ENCODE measurements around the gene MYRF.

The MYRF gene

GRCh38 chr11:61719978-61720377 lies 32.5 kb upstream of the MYRF start:
- no peak for DNase-seq

- no peak for DNase-seq
These were observed 31.8 kb upstream of the MYRF start for GRCh38 chr11:61720597-61720996.

DNA sequence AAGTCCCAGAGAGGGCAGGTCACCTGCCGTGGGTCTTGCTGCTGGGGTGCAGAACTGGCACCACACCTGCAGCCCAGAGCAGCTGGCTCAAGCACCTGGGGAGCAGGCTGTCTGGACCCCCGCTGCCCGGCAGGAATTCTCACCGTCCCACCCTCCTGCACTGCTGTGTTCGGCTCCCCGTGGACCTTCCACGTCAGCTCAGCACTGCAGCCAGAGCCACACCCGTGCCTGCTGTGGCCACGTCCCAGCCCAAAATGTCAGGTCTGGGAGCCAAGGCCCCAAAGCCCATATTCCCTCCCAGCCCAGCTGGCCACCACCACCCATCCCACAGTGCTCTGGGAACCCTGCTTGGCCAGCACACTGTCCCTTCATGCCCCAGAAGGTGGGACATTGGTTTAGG lies 28.0 kb upstream of the MYRF start:
- DNase-seq: no peak

DNA sequence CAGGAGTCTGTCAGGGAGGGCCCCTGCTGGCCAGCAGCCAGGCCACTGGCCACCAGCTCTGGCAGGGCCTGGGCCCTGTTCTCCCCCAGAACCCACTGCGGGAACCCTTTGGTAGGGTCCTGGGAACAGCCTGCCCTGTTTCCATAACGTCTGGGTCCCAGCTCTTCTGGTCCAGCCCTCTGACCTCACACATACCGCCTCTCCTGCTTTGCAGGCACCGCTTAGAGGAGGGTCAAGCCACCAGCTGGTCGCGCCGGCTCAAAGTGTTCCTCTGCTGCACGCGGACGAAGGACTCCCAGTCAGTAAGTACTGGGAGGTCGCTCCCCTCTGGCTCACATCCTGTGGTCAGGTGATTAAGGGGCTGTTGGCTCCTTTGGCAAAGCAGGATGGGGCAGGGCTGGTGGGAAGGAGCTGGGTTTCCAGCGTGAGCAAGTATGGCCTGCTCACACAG lies 26.6 kb upstream of the MYRF start:
- no peak for DNase-seq

GRCh38 chr11:61726775-61727174 lies 25.7 kb upstream of the MYRF start:
- no peak for DNase-seq

DNA sequence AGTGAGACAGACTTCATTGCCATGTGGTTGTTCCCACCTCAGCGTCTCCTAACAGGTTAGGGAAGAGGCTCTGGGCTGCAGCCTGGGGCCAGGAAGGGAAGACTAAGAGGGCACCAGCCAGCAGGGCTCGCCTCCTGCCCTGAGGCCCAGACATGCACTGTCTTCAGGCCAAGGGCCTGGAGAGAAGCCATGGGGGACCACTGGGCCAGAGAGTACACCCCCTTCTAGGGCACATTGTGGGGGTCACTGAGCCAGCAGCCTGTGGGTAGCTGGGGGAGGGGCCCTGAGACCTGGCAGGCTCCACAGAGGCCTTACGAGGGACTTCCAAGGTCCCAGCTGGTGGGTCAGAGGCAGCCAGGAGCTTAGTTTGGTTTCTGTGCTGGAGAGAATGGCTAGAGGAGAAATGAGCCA lies 25.0 kb upstream of the MYRF start:
- DNase-seq: no peak

- DNase-seq: no peak
These were observed 24.1 kb upstream of the MYRF start for GRCh38 chr11:61728066-61728939.

- no peak for DNase-seq
These were observed 23.6 kb upstream of the MYRF start for GRCh38 chr11:61728940-61729219.

DNA sequence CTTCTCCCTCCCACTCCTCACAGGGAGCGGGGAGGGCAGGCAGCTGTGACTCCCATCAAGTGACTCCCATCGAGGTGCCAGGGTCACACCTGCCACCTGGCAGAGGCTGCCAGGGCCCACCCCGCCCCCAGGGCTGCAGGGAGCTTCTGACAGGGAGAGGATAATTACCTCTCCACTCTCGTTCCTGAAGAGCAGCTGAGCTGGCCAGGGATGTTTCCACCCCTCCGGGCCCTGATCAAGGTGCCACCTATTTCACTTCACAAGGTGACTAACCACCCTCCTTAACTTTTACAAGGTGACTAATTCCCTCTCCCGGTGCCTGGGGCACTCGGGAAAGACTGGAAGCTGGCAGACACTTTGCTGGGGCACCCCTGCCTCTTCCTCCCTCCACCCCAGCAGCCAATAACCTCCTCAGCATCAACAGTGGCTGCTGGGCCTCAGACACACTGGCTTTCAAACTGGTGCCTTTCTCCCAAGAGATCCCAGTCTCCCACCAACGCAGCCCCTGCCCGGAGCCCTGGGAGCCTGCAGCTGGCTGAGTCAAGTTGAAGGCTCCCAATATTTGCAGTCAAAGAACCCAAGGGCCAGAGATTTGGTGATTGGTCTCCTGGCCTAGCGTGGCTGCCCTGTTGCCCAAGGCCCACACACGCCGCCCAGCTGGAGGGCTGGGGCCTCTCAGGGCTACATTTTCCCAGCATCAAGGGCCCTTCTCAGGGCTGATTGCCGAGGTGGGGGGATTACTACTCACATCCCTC lies 22.0 kb upstream of the MYRF start:
- peak; percentile 78 for DNase-seq

DNA sequence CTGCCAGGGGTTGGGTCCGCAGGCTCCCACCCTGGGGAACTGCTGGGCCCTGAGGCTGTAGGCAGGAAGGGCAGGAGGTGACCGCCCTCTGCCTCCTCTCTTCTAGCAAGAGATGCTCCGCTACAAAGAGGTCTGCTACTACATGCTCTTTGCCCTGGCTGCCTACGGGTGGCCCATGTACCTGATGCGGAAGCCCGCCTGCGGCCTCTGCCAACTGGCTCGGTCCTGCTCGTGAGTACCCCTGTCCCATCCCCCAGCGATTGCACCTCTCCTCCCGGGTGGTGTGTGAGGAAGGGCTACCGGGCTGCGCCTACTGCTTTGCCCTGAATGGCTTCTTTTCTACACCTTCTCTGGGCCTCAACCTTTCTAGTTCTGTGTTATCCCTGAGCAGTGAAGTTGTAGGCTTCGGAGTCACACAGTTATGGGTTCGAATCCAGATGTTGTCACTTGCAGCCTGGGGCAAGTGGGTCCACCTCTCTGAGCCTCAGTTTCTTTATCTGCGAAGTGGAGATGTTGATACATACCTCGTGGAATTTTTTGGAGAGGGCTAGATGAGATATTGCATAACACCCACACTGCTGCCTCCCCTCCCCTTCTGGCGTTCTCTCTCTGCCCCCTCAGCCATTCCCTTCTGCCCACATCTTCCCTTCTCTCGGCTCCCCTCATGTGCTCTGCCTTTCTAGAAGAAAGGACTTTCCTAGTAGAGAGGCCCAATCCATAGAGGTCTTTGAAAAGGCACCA lies 21.1 kb upstream of the MYRF start:
- no peak for DNase-seq

- DNase-seq: no peak
These were observed 20.3 kb upstream of the MYRF start for GRCh38 chr11:61731952-61732675.

- no peak for DNase-seq
These were observed 19.7 kb upstream of the MYRF start for GRCh38 chr11:61732705-61733104.

DNA sequence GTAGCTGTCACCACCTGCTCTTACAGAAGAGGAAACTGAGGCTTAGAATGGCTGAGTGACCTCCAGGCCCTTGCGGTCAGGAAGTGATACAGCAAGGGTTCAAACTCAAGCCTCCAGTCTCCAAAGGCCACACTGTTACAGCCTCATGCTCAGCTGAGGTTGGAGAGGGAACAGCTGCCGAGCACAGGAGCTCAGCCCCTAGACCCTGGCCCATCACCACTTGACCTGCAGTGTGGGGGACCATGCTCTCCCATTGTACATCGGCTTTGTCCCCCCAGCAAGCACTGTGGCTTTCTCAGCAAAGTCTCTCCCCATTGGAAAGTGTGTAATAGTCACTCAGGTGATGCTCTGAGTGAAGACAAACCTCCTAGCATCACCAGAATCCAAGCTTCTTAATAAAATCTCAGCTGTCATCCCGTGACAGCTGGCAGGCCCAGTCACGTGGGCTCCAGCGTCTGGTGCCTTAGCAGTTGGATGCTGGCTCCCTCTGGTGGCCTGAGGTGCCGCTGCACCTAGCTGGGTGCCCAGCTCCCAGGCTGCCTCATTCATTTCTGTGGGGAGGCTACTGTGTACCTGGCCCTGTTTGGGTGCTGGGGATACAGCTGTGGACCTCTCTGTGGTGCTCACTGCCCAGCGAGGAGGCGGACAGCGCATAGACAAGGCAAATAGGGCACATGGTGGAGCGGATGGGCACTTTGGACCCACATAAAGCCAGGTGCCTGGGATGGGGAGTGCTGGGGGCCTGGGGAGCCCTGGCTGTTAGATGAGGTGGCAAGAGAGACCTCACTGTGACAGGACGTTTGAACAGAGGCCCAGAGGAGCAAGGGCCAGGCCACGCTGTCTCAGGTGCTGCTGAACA lies 19.1 kb upstream of the MYRF start:
- peak; percentile 79 for DNase-seq

DNA sequence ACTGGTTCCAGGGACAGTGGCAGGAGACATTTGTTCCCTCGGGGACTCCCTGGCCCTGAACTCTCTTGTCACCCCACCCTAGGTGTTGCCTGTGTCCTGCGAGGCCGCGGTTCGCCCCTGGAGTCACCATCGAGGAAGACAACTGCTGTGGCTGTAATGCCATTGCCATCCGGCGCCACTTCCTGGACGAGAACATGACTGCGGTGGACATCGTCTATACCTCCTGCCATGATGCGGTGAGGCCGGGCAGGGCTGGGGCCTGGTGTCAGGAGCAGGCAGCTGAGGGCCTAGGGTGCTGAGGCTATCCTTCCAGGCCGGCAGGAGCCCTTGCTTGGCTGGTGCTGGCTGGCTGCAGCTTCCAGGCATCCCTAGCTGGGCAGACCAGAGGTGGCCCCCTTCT lies 17.7 kb upstream of the MYRF start:
- no peak for DNase-seq

DNA sequence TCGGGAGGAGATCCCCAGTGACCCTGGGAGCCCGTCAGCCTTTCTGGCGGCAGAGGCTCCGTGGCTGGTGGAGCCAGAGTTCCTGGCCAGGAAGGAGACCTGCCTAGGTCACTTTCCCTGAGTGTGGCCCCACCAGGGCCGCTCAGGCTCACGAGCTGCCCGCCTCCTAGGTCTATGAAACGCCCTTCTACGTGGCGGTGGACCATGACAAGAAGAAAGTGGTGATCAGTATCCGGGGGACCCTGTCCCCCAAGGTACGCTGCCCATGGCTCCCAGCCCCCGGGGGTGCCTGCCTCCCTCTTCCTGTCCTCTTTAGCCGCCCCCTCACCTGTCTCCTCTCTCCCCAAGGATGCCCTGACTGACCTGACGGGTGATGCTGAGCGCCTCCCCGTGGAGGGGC lies 17.0 kb upstream of the MYRF start:
- DNase-seq: no peak

GRCh38 chr11:61736310-61736709 lies 16.1 kb upstream of the MYRF start:
- no peak for DNase-seq

- DNase-seq: no peak
These were observed 15.3 kb upstream of the MYRF start for GRCh38 chr11:61737131-61737530.

- no peak for DNase-seq
These were observed 14.6 kb upstream of the MYRF start for GRCh38 chr11:61737636-61738386.

- no peak for DNase-seq
These were observed 13.7 kb upstream of the MYRF start for GRCh38 chr11:61738776-61739175.

DNA sequence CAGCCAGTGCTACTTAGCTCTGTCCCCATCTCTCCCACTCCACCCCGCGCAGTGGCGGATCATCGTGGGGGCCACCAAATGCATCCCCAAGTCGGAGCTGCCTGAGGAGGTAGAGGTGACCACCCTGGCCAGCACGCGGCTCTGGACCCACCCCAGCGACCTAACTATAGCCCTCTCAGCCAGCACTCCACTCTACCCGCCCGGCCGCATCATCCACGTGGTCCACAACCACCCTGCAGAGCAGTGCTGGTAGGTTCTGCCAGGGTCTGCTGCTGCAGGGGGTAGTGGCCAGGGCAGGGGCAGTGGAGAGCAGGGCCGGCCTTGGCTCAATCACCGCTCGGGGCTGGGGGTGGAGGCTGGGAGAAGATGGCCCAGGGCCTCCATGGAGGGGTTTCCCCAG lies 13.0 kb upstream of the MYRF start:
- no peak for DNase-seq

DNA sequence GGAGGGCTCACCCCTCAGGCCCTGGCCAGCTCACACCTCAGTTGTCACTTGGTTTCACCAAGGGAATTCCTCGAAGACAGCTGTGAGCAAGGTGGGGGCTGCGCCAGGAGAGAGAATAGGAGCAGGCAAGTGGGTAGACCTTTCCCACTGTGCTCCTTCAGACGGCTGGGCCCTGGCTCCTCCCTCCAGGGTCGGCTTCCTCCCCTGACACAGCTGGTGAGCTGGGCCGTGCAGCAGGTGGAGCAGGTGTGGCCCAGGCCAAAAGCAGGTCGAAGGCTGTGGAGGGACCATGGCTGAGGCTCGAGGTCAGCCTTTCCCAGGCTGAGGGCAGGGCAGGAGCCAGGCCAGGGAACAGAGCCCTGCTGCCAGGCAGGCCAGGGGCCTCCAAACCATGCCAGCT lies 12.5 kb upstream of the MYRF start:
- DNase-seq: no peak

All from NCI-H2107 (cell line).